ENCODE data around the gene CLCA2.
A peak's percentile ranks its signal among the peaks of the same experiment; 100 is the strongest.

The CLCA2 gene

GRCh38 chr1:86429122-86429725 lies 5.3 kb downstream of the CLCA2 start:
- peak; percentile 51 for DNase-seq (ENCODE audit: low read depth)

GRCh38 chr1:86429835-86430234 lies 5.9 kb downstream of the CLCA2 start:
- DNase-seq (ENCODE audit: low read depth): peak; percentile 97

- no peak for DNase-seq (ENCODE audit: low read depth)
Measured at GRCh38 chr1:86430376-86430775, 6.4 kb downstream of the CLCA2 start.

GRCh38 chr1:86434059-86434458 lies 10.1 kb downstream of the CLCA2 start:
- DNase-seq (ENCODE audit: low read depth): no peak

GRCh38 chr1:86435327-86435726 lies 11.4 kb downstream of the CLCA2 start:
- no peak for DNase-seq (ENCODE audit: low read depth)

GRCh38 chr1:86436041-86436440 lies 12.1 kb downstream of the CLCA2 start:
- DNase-seq (ENCODE audit: low read depth): no peak

GRCh38 chr1:86441581-86441980 lies 17.6 kb downstream of the CLCA2 start:
- DNase-seq (ENCODE audit: low read depth): no peak

GRCh38 chr1:86441997-86442396 lies 18.0 kb downstream of the CLCA2 start:
- no peak for DNase-seq (ENCODE audit: low read depth)

- DNase-seq (ENCODE audit: low read depth): no peak
Measured at GRCh38 chr1:86445919-86446318, 21.9 kb downstream of the CLCA2 start.

- DNase-seq (ENCODE audit: low read depth): no peak
Measured at GRCh38 chr1:86447198-86447790, 23.3 kb downstream of the CLCA2 start.

GRCh38 chr1:86448670-86449069 lies 24.7 kb downstream of the CLCA2 start:
- no peak for DNase-seq (ENCODE audit: low read depth)

- DNase-seq (ENCODE audit: low read depth): no peak
Measured at GRCh38 chr1:86449103-86449502, 25.1 kb downstream of the CLCA2 start.

GRCh38 chr1:86450847-86451246 lies 26.9 kb downstream of the CLCA2 start:
- no peak for DNase-seq (ENCODE audit: low read depth)

- DNase-seq (ENCODE audit: low read depth): no peak
Measured at GRCh38 chr1:86453664-86454063, 29.7 kb downstream of the CLCA2 start.

GRCh38 chr1:86455073-86455472 lies 31.1 kb downstream of the CLCA2 start:
- DNase-seq (ENCODE audit: low read depth): no peak

GRCh38 chr1:86460998-86461397 lies 37.0 kb downstream of the CLCA2 start:
- DNase-seq (ENCODE audit: low read depth): no peak

- no peak for DNase-seq (ENCODE audit: low read depth)
Measured at GRCh38 chr1:86461482-86461881, 37.5 kb downstream of the CLCA2 start.

- no peak for DNase-seq (ENCODE audit: low read depth)
Measured at GRCh38 chr1:86464819-86465218, 40.8 kb downstream of the CLCA2 start.

- DNase-seq (ENCODE audit: low read depth): no peak
Measured at GRCh38 chr1:86466109-86466844, 42.3 kb downstream of the CLCA2 start.

GRCh38 chr1:86466986-86467385 lies 43.0 kb downstream of the CLCA2 start:
- DNase-seq (ENCODE audit: low read depth): peak; percentile 47

- no peak for DNase-seq (ENCODE audit: low read depth)
Measured at GRCh38 chr1:86468501-86468977, 44.6 kb downstream of the CLCA2 start, which contains the start of gene CLCA1. CLCA1 (plus strand) TSS chr1:86468927; CDS start chr1:86468972, 45 bp downstream.

GRCh38 chr1:86470859-86471258 lies 46.9 kb downstream of the CLCA2 start:
- DNase-seq (ENCODE audit: low read depth): no peak

- peak; percentile 36 for DNase-seq (ENCODE audit: low read depth)
Measured at GRCh38 chr1:86471291-86471690, 47.3 kb downstream of the CLCA2 start.
